Astrocyte (in vitro differentiated cells and primary cell): ENCODE data around the gene PTPRK.

ENCODE experiments used
- CTCF ChIP-seq: IDR thresholded peaks from 2 replicates; pipeline ENCODE4 v1.5.1; 2011; ENCODE audit warnings: low read depth, mild to moderate bottlenecking, inconsistent platforms, low read length, moderate library complexity; ENCODE audit not compliant: insufficient read depth
- EZH2 ChIP-seq: IDR thresholded peaks from 2 replicates; pipeline ENCODE4 v1.6.1; 2012; ENCODE audit warnings: mild to moderate bottlenecking, low read length, inconsistent platforms; ENCODE audit not compliant: insufficient read depth

- TF ChIP-seq CTCF (no peak), EZH2 (no peak)
These were observed 249.4 kb downstream of the PTPRK start for GRCh38 chr6:128271011-128271410.
